HepG2 (cell line): ENCODE measurements around the gene TSPAN15. TPM values are rescaled to one million over a fixed set of nuclear protein-coding genes. Genes with fewer than 3 reads are reported as not detected.

Source experiments
- ATAC-seq: fragments of 200-7000 bp; cut with Tn5 transposase; 3 replicates; pipeline ENCODE4 v1.9.1; 2020; ENCODE audit warnings: mild to moderate bottlenecking, moderate library complexity
- Bru-seq: library from RNA; stranded (reverse); fragments of 400-500 nt; gene quantifications from one replicate; lab custom pipeline; 2021; lab: Mats Ljungman, UMichigan
- BruChase-seq, 2 experiments: library from RNA; stranded (reverse); fragments of 400-500 nt; gene quantifications; one replicate each; lab custom pipeline; 2021; lab: Mats Ljungman, UMichigan
- BruUV-seq: library from RNA; stranded (reverse); fragments of 400-500 nt; replicated peaks from 2 replicates; lab custom pipeline; 2021; lab: Mats Ljungman, UMichigan
- CTCF ChIA-PET: fragments of 300-600 bp; formaldehyde crosslinking; extraction: SDS; loops from one replicate; lab custom pipeline; 2021; ENCODE audit warnings: low total read pairs, inconsistent platforms, low intra/inter-chr PET ratio; lab: Yijun Ruan, JAX
- POLR2A ChIA-PET: fragments of 350-600 bp; sonication (Branson Sonifier 250); formaldehyde crosslinking; loops from one replicate; lab custom pipeline; 2020; ENCODE audit warnings: antibody characterized with exemption, inconsistent platforms; lab: Yijun Ruan, JAX
- DNase-seq: peaks from one replicate; pipeline ENCODE4 v3.0.0-alpha.2; 2015; ENCODE audit warnings: low spot score
- FAIRE-seq: peaks from 3 replicates; lab custom pipeline; 2011; peaks lifted over from hg19 to GRCh38; lab: Jason Lieb, UNC
- H2AFZ ChIP-seq: one replicate; pipeline ENCODE4 v1.6.1; 2011; ENCODE audit warnings: low read length, inconsistent platforms
- H3K27ac ChIP-seq: fragments of 300-600 bp; 3 replicates; pipeline ENCODE4 v1.8.0; 2011; ENCODE audit warnings: mixed run types, mild to moderate bottlenecking, mixed read lengths, low read length, inconsistent platforms; ENCODE audit not compliant: insufficient read depth; ENCODE audit errors: extremely low read length
- H3K27me3 ChIP-seq, 2 experiments: fragments of 200-600 bp in 1 of 2; 2 replicates in 1 of 2; 3 replicates in 1 of 2; pipeline versions ENCODE4 v1.6.0 to v1.8.0; 2011; ENCODE audit warnings: low read length in 2 of 2, mild to moderate bottlenecking in 2 of 2, moderate library complexity in 2 of 2, inconsistent platforms in 1 of 2; ENCODE audit not compliant: insufficient read depth in 2 of 2, control insufficient read depth in 1 of 2
- H3K36me3 ChIP-seq, 2 experiments: fragments of 200-600 bp in 1 of 2; replicated peaks in 1 of 2; 2 replicates in 1 of 2; 3 replicates in 1 of 2; pipeline versions ENCODE4 v1.5.1 to v1.8.0; 2011; ENCODE audit warnings: low read length in 2 of 2, inconsistent platforms in 1 of 2; ENCODE audit not compliant: insufficient read depth in 2 of 2, control insufficient read depth in 1 of 2
- H3K4me1 ChIP-seq: 2 replicates; pipeline ENCODE4 v1.5.1; 2012; ENCODE audit warnings: low read length, inconsistent platforms; ENCODE audit not compliant: insufficient read depth
- H3K4me2 ChIP-seq: 2 replicates; pipeline ENCODE4 v1.6.0; 2011; ENCODE audit warnings: low read depth, low read length, inconsistent platforms
- H3K4me3 ChIP-seq, 3 experiments: fragments of 200-600 bp in 1 of 3; sonication (generic), shearing (Covaris generic) in 1 of 3; replicated peaks in 1 of 3; 2 replicates each; pipeline ENCODE4 v1.5.1; 2011 to 2016; ENCODE audit warnings: low read length in 3 of 3, inconsistent platforms in 2 of 3, low read depth in 2 of 3, mild to moderate bottlenecking in 2 of 3, control low read depth in 1 of 3, mixed read lengths in 1 of 3; ENCODE audit not compliant: insufficient read depth in 1 of 3
- H3K79me2 ChIP-seq: one replicate; pipeline ENCODE4 v1.6.1; 2011; ENCODE audit warnings: low read length, inconsistent platforms; ENCODE audit not compliant: insufficient read depth
- H3K9ac ChIP-seq: 2 replicates; pipeline ENCODE4 v1.6.0; 2011; ENCODE audit warnings: mild to moderate bottlenecking, low read depth, low read length, inconsistent platforms; ENCODE audit not compliant: insufficient read depth
- H3K9me3 ChIP-seq: 2 replicates; pipeline ENCODE4 v1.5.1; 2012; ENCODE audit warnings: mild to moderate bottlenecking, low read length
- H4K20me1 ChIP-seq: 2 replicates; pipeline ENCODE4 v1.6.0; 2011; ENCODE audit warnings: inconsistent platforms, mild to moderate bottlenecking, low read length, moderate library complexity; ENCODE audit not compliant: insufficient read depth
- ARID4A ChIP-seq: sonication (generic); formaldehyde crosslinking; IDR thresholded peaks from 2 replicates; pipeline ENCODE4 v1.5.0; 2020; ENCODE audit warnings: mild to moderate bottlenecking, missing genetic modification reagents, borderline replicate concordance
- DRAP1 ChIP-seq: IDR thresholded peaks from 2 replicates; pipeline ENCODE4 v1.6.1; 2016; ENCODE audit warnings: missing genetic modification reagents, missing compliant biosample characterization
- HMGXB4 ChIP-seq, 2 experiments: sonication (generic) in 1 of 2; formaldehyde crosslinking in 1 of 2; IDR thresholded peaks; 2 replicates each; pipeline versions ENCODE4 v1.4.0 to v1.6.1; 2018 to 2020; ENCODE audit warnings: missing genetic modification reagents in 2 of 2, borderline replicate concordance in 1 of 2, low read depth in 1 of 2, mild to moderate bottlenecking in 1 of 2, missing biosample characterization in 1 of 2
- NFYC ChIP-seq: IDR thresholded peaks from 2 replicates; pipeline ENCODE4 v1.6.1; 2016; ENCODE audit warnings: missing genetic modification reagents, missing compliant biosample characterization
- NR2C2 ChIP-seq: sonication (generic); formaldehyde crosslinking; IDR thresholded peaks from 2 replicates; pipeline ENCODE4 v1.4.0; 2020; ENCODE audit warnings: missing genetic modification reagents, mild to moderate bottlenecking, moderate library complexity, borderline replicate concordance
- SP2 ChIP-seq: sonication (generic); formaldehyde crosslinking; IDR thresholded peaks from 2 replicates; pipeline ENCODE4 v1.5.1; 2020; ENCODE audit warnings: mild to moderate bottlenecking, missing genetic modification reagents
- SP5 ChIP-seq: IDR thresholded peaks from 2 replicates; pipeline ENCODE4 v1.6.1; 2016; ENCODE audit warnings: low read depth, borderline replicate concordance
- ZNF383 ChIP-seq: sonication (generic); formaldehyde crosslinking; IDR thresholded peaks from 2 replicates; pipeline ENCODE4 v1.4.0; 2020; ENCODE audit warnings: missing genetic modification reagents, mild to moderate bottlenecking, borderline replicate concordance
- ZNF501 ChIP-seq: sonication (generic); formaldehyde crosslinking; IDR thresholded peaks from 2 replicates; pipeline ENCODE4 v1.5.1; 2020; ENCODE audit warnings: mild to moderate bottlenecking, moderate library complexity, missing genetic modification reagents
- WGBS: methylation state at CpG from one replicate; pipeline ENCODE4 v1.1.6; 2017; ENCODE audit warnings: low lambda C conversion rate; 5-methylcytosine and 5-hydroxymethylcytosine counted together
- in situ Hi-C: cut with HindIII; loops from 2 replicates; pipeline ENCODE4 v1.10.0; 2017; ENCODE audit warnings: low pct_unique_long_range_greater_than_20kb; ENCODE audit not compliant: extremely low pct_ligation_motif_present
- intact Hi-C: fragments of 100-400 bp; cut with micrococcal nuclease; formaldehyde crosslinking; loops from one replicate; pipeline ENCODE4 v1.10.0; 2022; ENCODE audit not compliant: unreplicated experiment
- long read RNA-seq, 2 experiments: library from RNA in 1 of 2; library from polyadenylated mRNA in 1 of 2; stranded (forward) in 1 of 2; unstranded in 1 of 2; transcript quantifications; one replicate each; pipeline ENCODE4 v2.0.0, GENCODE V29; 2019 to 2022
- polyA minus RNA-seq, 3 experiments: library from RNA; depleted of rRNA, polyadenylated mRNA; stranded (reverse); fragments of >200 nt; gene quantifications; 2 replicates each; pipeline ENCODE4 v1.2.3, GENCODE V29; 2011; ENCODE audit warnings: low replicate concordance in 1 of 3
- polyA plus RNA-seq, 8 experiments: library from polyadenylated mRNA; depleted of rRNA in 3 of 8; stranded (reverse) in 7 of 8; unstranded in 1 of 8; fragments of >200 nt; fragmentation: Illumina TruSeq in 4 of 8; extraction: Trizol in 4 of 8; gene quantifications; 2 replicates each; pipeline versions ENCODE4 v1.2.1 to v1.2.3, GENCODE V29; 2011 to 2016; ENCODE audit warnings: low read depth in 4 of 8, missing spikeins in 1 of 8, mixed read lengths in 1 of 8; ENCODE audit not compliant: insufficient read depth in 1 of 8
- total RNA-seq, 5 experiments: library from RNA; depleted of rRNA; stranded (reverse); fragments of >200 nt; fragmentation: Illumina TruSeq; extraction: Trizol; gene quantifications; 2 replicates each; pipeline ENCODE4 v1.2.3, GENCODE V29; 2016; ENCODE audit warnings: low read depth in 1 of 5

Gene TSPAN15
- 0.27 and 0.34 TPM in 2 replicates for total RNA-seq (2016; rRNA removed; fragmentation: Illumina TruSeq; extraction: Trizol)
- total RNA-seq (2016; cell fraction: cytosol; rRNA removed; fragmentation: Illumina TruSeq; extraction: Trizol; ENCODE audit: low read depth) = 0.61 and 0.88 TPM in 2 replicates
- total RNA-seq (2016; cell fraction: insoluble cytoplasmic fraction; rRNA removed; fragmentation: Illumina TruSeq; extraction: Trizol) = 0.28 TPM in 2 replicates
- total RNA-seq (2016; cell fraction: membrane; rRNA removed; fragmentation: Illumina TruSeq; extraction: Trizol) = 0.62 and 0.80 TPM in 2 replicates
- total RNA-seq (2016; cell fraction: nucleus; rRNA removed; fragmentation: Illumina TruSeq; extraction: Trizol) = 0.28 and 1.2 TPM in 2 replicates
- 3.2 and 5.1 TPM in 2 replicates for polyA plus RNA-seq (2011; rRNA removed)
- polyA plus RNA-seq (2011; cell fraction: cytosol; rRNA removed) = 5.3 and 5.4 TPM in 2 replicates
- 2.8 and 3.1 TPM in 2 replicates for polyA plus RNA-seq (2011; cell fraction: nucleus; rRNA removed)
- 3.9 and 5.4 TPM in 2 replicates for polyA plus RNA-seq (2012)
- polyA plus RNA-seq (2016; cell fraction: cytosol; fragmentation: Illumina TruSeq; extraction: Trizol; ENCODE audit: low read depth) = 0.62 and 0.84 TPM in 2 replicates
- 0.35 and 0.72 TPM in 2 replicates for polyA plus RNA-seq (2016; cell fraction: insoluble cytoplasmic fraction; fragmentation: Illumina TruSeq; extraction: Trizol; ENCODE audit: low read depth)
- 0.59 and 0.94 TPM in 2 replicates for polyA plus RNA-seq (2016; cell fraction: membrane; fragmentation: Illumina TruSeq; extraction: Trizol; ENCODE audit: low read depth)
- polyA plus RNA-seq (2016; cell fraction: nucleus; fragmentation: Illumina TruSeq; extraction: Trizol; ENCODE audit: insufficient read depth, low read depth) = 1.5 and 2.6 TPM in 2 replicates
- 7.5 and 42.0 TPM in 2 replicates for polyA minus RNA-seq (2011; rRNA and poly(A)+ RNA removed; ENCODE audit: low replicate concordance)
- 1.6 and 1.8 TPM in 2 replicates for polyA minus RNA-seq (2011; cell fraction: cytosol; rRNA and poly(A)+ RNA removed)
- 2.8 and 3.5 TPM in 2 replicates for polyA minus RNA-seq (2011; cell fraction: nucleus; rRNA and poly(A)+ RNA removed)
- Bru-seq, nascent RNA = percentile 25 among the genes with signal in this experiment
- BruChase-seq, experiment 1, labeled RNA remaining after a 6-hour chase = percentile 28 among the genes with signal in this experiment
- BruChase-seq, experiment 2, labeled RNA remaining after a 2-hour chase = percentile 28 among the genes with signal in this experiment
- long read RNA-seq, experiment 1, partial matches to known transcripts = 0 of 1 reads
- long read RNA-seq, experiment 1, other reads (novel, unspliced or antisense) = 1 of 1 reads
- long read RNA-seq, experiment 2, partial matches to known transcripts = 1 of 5 reads
- long read RNA-seq, experiment 2, other reads (novel, unspliced or antisense) = 1 of 5 reads

GRCh38 chr10:69451209-69451783 lies at the start of gene TSPAN15:
Gene TSPAN15, plus strand, starts transcription at chr10:69451465. Its CDS starts 130 bp downstream, at chr10:69451595.
- WGBS = 2% methylated on average over 17 of the region's 45 CpGs
- ChIA-PET POLR2A (no interaction called here), CTCF (no interaction called here)
- ATAC-seq = peak; percentile 92
- in situ Hi-C loops (no loop called here), intact Hi-C loops (no loop called here)
- H3K36me3 ChIP-seq = no peaks in the 10 kb centered on the region
- H3K27me3 ChIP-seq = peaks cover 0 to 3% of the 10 kb centered on the region in 2 experiments; a peak in 2 of 5 replicates
- peak within 1 kb of the TSS; percentile 90 for H2AFZ ChIP-seq
- H4K20me1 ChIP-seq = no peaks in the 10 kb centered on the region
- H3K4me3 ChIP-seq = peak within 1 kb of the TSS; percentile 50 to 74 (median 58)
- peak; percentile 68 for DNase-seq
- H3K4me2 ChIP-seq = peak within 1 kb of the TSS; percentile 95
- no TSS peak for BruUV-seq
- H3K4me1 ChIP-seq = peaks cover 47% of the 10 kb centered on the region
- no peak within 1 kb of the TSS for H3K27ac ChIP-seq
- no peak for FAIRE-seq
- H3K9me3 ChIP-seq = no peaks in the 10 kb centered on the region
- H3K9ac ChIP-seq = peak within 1 kb of the TSS; percentile 40; the same call in 1 of the 2 replicates
- no peaks in the 10 kb centered on the region for H3K79me2 ChIP-seq
- TF ChIP-seq HMGXB4 (CRISPR knock-in tag; IDR thresholded peaks at IDR 0.05; ENCODE audit: borderline replicate concordance in 1 of 2, low read depth in 1 of 2) = peak in 1 of 2 experiments; percentile 44; a peak in 1 of 4 replicates
- TF ChIP-seq SP2 (CRISPR knock-in tag) = peak; percentile 95
- TF ChIP-seq NR2C2 (CRISPR knock-in tag) = 0 out of 2 replicates have a peak, but pooled peaks have one; percentile 21
- 0 out of 2 replicates have a peak, but pooled peaks have one; percentile 37 for TF ChIP-seq ZNF501
- 0 out of 2 replicates have a peak, but pooled peaks have one; percentile 31 for TF ChIP-seq ZNF383 (CRISPR knock-in tag)
- TF ChIP-seq SP5 (CRISPR knock-in tag) = peak; percentile 16; the same call in 1 of the 2 replicates
- peak; percentile 18; the same call in 1 of the 2 replicates for TF ChIP-seq ARID4A (CRISPR knock-in tag)
- TF ChIP-seq DRAP1 = no peak
- TF ChIP-seq NFYC (CRISPR knock-in tag) = peak; percentile 91
